ENCODE data around the gene CEACAM1.
A peak's percentile ranks its signal among the peaks of the same experiment; 100 is the strongest.
"Not testable (repeated sequence)": the region's sequence is repeated elsewhere in the genome, so short reads cannot be mapped to it uniquely, and the experiment has no call there.

Gene CEACAM1

DNA sequence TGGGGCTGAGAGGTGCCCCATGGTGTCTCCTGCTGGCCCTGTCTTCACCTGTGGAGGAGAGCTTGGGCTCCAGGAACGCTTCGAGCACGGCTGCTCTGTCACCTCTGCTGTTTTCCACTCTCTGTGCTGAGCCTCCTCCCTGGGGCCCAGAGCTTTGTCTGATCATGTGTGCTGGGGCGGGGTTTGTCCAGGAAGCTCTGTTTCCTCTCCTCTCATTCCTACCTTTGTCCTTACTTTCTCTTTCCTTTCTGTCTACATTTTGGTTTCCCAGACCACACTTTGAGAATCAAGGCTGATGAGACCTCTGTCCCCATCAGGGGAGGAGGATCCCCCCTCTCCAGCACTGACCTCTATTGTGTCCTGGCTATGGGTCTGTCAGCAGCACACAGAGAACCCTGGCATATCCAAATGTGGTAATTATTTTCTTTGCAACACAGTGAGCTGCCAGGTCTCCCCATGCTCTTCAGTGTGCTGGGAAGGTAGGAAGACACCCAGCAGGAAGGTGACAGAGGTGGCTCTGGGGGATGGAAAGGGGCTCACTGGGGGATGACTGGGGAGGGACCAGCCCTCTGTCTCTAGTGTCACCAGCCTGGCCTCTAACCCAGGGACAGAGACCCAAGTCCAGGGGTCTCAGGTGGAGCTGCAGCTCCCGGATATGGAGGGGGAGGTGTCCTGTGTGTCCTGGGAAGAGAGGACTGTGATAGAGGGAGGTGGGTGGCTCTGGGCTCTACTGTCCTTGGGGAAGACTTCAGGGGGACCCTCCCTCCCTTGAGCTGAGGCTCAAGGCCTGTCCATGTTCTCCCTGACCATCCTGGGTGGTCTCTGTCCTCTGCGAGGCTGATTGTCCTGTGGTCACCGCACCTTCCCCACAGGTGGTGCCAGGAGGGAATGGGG, at the start of gene CEACAM1:
CEACAM1 (minus strand) TSS at position 128 of the 894 bp plus-strand sequence; CDS start at position 21, 107 bp downstream.
- peak in 1 of 3 experiments; percentile 9 for DNase-seq

DNA sequence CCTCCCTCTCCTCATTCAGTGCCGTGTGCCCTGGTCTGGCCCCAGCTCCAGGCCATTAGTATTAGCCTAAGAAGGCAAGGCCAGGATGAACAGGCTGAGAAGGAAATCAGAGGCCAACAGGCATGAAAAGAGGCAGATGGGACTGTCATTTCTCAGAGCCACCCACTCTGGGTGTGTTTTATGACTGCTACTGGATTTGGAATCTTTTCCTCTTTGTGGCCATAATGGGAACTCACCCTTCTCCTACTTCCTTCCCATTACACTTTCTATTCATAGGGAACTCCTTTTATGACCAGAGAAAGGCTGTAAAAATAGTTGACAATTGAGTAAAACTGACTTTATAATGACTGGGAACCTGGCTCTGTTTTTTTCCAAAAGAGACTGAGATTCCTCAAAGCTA, 48.7 kb upstream of the CEACAM1 start:
- no peak for DNase-seq

DNA sequence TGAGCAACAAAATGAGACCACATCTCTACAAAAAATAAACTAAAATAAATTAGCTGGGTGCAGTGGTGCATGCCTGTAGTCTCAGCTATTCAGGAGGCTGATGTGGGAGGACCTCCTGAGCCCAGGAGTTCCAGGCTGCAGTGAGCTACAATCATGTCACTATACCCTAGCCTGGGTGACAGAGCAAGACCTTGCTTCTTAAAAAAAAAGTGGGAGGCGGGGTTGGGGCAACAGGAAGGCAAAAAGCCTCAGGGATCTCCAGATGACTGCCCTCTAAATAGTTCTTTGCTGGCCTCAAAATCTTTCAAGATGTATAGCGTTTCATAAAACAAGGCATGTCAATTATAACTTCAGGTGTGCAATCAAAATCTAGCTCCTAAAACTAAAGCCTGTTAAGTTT, 48.0 kb upstream of the CEACAM1 start:
- no peak for DNase-seq

DNA sequence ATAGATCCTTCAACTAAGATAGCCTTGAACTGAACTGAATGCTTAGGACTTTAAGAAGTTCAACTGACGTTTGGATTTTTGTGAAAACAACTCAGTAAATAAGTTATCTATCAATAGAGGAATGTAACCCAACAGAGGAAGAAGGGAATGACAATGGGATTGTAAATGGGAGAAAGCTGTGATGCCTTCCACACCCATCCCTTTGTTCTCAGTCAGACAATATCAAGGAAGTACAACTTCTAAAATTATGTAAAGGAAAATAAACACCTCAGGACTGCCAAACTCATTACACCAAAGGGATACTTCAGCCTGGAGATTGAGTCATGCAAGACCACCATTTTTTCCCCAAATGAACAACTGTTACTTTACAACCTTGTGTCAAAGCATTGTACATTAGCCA, 45.4 kb upstream of the CEACAM1 start:
- no peak for DNase-seq

DNA sequence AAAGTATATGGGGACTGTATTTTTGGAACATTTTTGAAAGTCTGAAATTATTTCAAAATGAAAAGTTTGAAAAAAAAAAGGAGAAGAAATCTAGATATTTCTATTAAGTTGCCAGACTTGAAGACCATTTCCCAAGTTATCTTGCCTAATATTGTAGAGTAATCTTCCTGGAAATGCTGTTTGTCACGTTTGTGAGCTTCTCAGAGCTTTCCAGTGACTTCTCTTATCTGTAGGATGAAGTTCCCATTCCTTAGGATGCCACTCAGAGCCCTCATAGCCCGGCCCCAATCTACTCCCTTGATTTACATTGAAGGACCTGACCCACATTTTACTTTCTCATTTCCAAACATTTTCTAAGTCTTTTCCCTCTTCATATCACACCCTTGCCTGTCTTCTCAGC, 42.8 kb upstream of the CEACAM1 start:
- DNase-seq: no peak

DNA sequence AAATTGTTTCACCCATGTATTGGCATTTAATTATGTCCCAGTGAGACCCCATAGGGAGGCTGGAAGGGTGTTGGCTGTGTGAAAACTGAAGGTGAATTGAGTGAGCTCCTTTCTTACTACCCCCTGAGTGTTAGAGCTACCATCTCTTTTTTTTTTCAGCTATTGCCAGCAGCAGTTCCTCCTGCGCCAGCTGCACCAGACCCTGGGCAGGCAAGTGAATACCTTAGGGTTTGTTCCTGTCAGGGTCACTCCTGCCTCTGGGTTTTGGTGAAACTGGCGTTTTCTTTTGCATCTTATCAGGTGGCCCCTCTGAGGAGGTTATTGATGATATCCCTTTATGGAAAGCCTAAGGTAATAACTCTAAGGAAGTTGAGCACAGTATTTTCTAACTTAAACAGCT, 40.9 kb upstream of the CEACAM1 start:
- DNase-seq: no peak

DNA sequence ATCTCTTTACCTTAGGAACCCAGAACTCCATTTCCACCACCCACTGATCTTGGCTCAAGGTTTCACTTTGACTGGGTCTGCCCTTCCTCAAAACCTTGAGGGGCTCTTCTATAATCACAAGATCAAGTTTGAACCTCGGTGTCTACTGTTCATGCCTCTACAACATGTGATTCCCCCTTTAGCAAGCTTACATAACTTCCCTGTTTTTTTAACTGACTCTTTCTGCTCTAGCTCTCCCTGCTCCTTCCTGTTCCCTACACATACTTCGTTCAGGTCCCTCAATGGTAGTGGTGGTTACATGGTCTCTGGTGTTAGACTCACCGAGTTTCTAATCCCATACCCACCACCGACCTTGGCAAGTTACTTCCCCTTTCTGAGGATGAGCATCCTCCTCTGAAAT, 39.7 kb upstream of the CEACAM1 start:
- DNase-seq: no peak

DNA sequence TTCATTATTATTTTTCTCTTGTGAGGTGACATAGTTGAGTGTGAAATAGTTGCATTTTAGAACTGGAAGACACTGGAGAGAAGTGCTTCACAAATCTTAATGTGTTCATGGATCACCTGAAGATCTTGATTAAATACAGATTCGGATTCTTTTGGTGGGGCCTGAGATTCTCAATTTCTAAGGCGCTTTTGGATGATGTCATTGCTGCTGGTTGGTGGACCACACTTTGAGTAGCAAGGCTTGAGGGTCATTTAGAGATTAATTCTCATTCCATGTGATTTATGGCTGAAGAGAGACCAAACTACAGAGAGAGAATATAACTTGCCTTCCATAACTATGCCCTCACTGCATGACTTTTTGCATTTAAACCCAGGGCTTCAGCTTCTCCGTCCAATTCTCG, 39.3 kb upstream of the CEACAM1 start:
- no peak for DNase-seq

DNA sequence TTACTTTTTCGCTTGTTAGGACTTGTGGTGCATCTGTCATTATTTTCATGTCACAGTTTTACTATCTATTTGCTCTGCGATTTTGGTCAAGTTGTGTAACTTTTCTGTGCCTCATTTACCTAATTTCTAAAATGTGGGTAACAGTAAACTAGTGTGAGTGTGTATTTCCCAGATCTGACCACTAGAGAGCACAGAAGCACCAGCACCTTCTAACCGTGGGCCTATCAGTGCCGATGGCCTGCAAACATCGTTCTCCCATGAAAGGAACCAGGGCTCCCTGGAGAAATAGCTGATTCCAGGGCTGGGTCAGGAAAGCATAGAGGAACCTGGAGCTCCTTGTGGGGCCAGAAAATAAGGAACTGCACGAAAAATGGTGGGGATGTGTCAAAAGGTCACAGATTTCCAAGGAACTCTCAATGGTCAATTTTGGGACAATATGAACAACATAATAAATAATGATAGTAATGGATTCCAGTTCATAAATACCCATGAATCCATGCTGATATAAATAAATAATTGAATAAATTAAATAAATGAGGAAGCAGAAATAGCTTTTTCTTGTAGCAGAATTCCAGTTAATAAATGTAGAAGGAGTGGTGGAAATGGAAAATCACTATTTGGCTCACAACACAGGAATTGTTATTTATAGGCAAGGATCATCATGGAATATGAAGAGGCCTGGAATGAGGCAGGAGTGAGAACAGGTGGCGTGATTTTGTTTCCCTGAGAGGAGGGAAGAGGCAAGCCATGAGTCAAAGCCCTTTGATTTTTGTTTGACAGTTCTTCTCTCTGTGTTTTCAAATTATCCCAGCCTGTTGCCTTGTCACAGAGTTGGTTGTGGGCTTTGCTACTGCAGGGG, 35.3 kb upstream of the CEACAM1 start:
- DNase-seq: peak; percentile 12 to 57 (median 19)

DNA sequence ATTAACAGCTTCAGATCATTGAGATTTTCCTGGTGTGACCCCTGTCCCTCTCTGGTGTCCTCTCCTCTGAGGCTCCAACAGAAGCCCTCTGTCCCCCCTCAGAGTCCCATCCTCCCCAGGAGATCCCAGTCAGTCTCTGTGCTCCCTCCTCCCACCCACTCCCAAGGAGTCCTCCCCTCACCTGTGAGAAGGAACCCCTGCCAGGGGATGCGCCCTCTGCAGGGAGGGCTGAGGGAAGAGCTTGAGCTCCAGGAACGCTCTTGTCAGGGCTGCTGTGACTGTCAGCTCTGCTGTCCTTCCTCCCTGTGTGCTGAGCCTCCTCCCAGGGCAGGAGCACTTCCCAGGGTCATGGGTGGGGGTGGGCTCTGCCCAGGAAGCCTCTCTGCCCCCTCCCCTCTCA, 33.2 kb upstream of the CEACAM1 start:
- DNase-seq: no peak

DNA sequence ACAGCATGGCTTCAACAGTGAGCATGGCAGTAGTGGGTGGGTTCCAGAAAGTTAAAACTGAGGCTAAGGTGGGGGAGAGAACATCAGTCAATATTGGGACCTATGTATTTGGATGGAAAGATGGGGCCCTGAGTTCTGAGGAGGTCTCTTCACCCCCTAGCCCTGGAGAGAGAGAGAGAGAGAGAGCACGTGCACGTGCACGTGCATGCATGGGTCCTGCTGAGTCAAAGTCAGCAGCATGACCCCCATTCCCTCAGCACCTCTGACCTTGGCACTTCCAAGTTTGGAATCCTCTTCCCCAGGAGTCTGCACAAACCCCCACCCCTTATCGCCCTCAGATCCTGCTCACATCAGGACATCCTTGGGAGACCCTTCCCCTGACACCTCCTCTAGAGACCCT, 32.5 kb upstream of the CEACAM1 start:
- DNase-seq: no peak

DNA sequence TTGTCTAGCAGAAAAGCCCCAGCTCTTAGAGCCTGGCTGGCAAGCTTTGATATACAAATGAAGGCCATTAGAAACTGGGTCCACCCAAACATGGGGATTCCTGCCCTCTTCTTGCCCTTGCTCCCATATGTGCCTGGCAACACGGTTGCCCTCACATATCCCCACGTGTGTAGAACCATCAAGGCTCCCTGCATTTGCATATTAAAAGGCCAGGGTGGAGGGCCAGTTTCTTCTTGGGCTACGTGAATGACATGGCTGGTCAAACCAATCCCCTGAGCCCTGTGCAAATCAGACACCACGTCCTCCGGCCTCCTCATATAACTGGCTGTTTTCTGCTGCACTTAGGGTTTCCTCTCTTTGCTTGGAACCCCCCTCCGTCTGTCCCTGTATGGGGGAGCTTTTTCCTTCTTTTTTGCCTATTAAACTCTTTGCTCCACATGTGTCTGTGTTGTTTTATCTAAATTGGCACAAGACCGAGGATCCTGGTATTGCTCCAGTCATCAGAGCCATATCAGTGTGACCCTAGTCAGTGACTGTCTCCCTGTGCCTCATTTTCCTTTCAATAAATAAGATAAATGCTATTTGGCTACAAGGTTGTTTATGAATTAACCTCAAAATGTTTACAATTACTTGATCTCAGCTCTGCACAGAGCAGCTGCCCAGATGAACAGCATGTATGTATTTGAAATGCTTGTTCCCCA, 30.3 kb upstream of the CEACAM1 start:
- DNase-seq: no peak

DNA sequence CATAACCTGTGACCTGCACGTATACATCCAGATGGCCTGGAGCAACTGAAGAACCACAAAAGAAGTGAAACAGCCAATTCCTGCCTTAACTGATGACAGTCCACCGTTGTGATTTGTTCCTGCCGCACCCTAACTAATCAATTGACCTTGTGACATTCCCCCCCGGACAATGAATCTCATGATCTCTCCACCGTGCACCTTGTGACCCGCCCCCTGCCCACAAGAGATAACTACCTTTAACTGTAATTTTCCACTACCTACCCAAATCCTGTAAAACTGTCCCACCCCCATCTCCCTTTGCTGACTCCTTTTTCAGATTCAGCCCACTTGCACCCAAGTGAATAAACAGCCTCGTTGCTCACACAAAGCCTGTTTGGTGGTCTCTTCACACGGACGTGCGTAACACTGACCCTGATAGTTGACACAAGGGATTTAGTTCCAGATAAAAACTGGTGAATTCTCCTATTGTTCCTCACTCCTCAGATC, 29.1 kb upstream of the CEACAM1 start:
- DNase-seq: not testable (repeated sequence)

DNA sequence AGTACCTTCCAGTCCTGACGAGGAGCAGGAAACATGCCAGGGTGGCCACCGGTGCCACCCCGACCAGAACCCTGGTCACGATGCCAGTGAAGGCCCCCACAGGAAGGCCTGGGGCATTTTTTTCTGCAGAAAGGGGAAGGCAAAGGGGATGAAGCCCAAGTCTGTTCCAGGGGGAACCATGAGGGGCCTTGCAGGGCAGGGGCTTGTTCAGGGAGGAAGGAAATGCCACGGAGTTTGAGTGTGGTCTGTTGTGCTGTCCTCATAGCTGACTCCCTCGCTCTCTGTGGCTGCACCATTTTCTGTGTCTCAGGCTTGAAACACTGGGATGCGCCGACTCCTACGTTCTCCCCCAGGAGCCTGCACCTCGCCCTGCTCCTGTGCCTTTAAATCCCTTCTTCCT, 27.5 kb upstream of the CEACAM1 start:
- no peak for DNase-seq

DNA sequence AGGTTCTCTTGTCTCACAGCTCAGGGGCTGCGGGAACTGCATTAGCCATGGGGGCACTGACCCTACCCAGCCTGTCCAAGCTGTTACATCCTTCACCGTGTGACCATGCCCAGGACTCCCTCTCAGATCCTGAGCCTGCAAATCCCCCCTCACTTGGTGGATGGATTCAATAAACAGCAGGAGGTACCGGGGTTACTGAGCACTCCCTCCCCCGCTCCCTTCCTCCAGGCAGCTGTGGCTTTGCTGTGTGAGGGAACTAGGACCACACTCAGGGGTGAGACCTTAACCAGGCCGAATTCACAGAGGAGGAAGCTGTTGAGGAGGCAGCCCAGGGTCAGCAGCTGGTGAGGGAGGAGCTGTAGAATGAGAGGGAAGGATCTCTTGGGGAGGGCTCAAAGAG, 27.0 kb upstream of the CEACAM1 start:
- no peak for DNase-seq

DNA sequence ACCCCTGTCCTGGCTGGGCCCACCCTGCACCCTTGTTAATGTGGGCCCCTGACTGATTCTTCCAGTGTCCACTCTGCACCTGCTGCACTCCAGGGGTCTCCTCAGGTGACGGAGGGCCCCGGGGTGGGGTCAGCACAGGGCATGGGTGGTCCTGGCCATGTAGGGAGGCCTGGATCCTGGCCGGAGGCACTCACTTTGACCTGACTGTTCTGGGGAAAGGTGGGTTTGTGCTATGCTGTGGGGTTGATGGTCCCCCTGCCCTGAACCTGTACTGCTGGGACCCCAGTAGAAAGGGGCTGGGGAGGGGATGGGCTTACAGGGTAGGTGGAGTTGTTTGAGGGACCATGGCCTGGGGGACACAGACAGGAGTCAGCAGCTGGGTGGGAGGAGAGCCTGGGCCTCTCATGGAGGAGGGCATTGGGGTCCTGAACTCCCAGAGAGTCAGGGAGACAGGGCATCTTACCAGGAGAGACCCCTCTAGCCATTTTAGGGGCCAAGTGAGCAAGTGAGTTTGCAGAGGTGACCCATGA, 25.8 kb upstream of the CEACAM1 start:
- no peak for DNase-seq

DNA sequence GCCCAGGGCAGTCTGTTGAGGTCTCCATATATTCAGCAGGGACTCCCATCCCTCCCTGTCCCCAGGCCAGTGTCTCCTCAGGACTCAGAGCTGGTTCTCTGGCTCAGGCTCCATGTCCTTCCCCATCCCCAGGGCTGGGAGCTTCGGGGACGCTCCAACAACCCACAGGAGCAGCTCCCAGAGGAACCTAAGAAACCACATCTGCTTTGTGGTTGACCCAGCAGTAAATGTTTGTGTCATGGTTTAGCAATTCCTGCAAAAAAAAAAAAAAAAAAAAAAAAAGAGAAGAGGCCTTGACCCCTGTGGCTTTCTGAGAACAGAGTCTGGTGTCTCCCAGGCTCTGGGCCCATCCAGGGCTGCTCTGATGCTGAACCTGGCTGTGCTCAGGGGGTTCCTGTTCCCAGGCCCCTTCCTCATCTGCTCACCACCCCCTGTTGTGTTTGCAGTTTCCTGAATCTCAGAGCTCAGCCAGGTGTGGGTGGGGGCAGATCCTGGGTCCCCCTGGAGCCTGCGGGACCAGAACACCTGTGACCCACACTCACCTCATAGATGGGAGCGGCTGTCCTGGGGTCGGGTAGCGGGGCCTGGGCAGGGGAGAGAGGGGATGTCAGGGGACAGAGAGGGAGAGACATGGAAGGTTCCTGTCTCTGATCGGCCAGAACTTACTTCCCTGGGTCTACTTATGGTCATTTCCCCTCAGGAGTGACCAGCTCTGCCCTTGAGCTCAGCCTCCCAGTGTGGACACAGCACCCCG, 25.2 kb upstream of the CEACAM1 start:
- no peak for DNase-seq

DNA sequence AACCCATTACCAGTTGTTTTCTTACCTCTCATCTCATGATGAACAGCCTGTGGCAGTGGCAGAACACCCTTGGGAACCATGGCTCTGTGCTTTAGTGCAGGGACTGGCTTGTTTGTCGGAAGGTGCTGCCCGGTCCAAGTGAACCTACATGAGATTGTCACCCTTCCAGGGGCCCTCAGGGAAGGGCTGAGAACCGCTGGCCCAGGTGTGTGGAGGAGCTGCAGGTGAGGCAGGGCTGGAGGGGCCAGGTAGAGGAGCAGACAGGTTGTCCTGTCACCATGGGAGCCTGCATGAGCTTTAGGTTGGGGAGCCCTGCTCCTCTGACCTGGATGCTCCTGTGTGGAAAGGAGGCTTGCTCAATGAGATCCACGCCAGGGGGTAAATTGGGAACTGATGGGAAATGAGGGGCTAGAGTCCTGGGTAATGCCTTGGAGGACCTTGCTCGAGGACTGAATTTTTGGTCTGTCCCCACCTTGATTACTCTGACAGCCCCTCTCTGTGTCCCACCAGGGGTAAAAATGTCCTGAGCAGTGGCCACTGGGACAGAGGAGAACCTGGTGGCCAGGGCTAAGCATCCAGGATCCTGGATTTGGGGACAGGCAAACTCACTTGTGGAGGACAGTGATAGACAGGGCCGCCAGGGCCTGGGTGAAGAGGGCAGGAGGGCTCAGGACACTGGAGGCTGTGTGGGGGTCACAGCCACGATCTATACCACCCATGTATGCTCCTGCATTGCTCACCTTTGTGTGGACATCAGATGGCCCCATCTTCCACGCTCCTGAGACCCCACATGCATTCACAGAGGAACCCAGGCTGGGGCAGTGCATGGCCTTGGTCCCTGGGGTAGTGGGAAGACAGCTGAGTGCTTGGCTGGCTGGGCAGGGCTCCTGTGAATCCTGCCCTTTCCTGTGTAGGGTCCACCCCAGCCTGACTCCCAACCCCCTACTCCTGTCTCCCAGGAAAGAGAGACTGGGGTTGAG, 24.1 kb upstream of the CEACAM1 start:
- DNase-seq: no peak

DNA sequence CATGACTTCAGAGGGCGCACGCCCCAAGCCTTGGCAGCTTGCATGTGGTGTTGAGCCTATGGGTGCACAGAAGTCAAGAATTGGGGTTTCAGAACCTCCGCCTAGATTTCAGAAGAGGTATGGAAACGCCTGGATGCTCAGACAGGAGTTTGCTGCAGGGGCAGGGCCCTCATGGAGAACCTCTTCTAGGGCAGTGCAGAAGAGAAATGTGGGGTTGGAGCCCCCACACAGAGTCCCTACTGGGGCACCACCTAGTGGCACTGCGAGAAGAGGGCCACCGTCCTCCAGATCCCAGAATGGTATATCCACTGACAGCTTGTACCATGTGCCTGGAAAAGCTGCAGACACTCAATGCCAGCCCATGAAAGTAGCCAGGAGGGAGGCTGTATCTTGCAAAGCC, 22.2 kb upstream of the CEACAM1 start:
- DNase-seq: not testable (repeated sequence)

DNA sequence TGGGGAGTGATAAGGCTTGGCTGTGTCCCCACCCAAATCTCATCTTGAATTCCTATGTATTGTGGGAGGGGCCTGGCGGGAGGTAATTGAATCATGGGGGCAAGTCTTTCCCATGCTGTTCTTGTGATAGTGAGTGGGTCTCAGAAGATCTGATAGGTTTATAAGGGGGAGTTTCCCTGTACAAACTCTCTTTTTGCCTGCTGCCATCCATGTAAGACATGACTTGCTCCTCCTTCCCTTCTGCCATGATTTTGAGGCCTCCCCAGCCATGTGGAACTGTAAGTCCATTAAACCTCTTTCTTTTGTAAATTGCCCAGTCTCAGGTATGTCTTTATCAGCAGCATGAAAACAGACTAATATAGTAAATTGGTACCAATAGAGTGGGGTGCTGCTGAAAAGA, 20.8 kb upstream of the CEACAM1 start:
- not testable (repeated sequence) for DNase-seq

DNA sequence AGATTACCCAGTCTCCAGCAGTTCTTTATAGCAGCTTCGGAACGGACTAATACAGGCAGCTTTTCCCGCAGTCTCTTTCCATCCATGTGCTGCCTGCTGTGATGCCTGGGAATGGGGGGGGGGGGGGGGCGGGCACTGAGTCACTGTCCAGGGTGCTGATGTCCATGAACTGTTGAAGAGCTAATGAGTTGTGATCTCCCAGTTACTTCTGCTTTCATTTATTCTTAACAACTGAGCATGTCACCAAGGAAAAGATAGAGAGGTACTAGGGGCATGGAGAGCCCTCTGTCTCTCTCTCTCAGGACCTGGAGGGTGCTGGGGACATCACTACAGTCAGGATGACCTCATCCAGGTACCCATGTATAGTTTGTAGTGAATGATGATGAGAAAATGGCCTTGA, 20.3 kb upstream of the CEACAM1 start:
- no peak for DNase-seq
